SIG-M5 treated with dmso at 0.1 percent for 504 hours (cell line): ENCODE data around the gene ST8SIA4.
A peak's percentile ranks its signal among the peaks of the same experiment; 100 is the strongest.

Experiments used
- DNase-seq: peaks from one replicate; lab custom pipeline; 2025; ENCODE audit not compliant: unreplicated experiment; lab: John Stamatoyannopoulos, UW

The ST8SIA4 gene

GRCh38 chr5:100903039-100903887, at the start of gene ST8SIA4:
ST8SIA4 (minus strand) TSS chr5:100903282; CDS start chr5:100902955, 327 bp downstream.
- DNase-seq, result peak; percentile 95

- DNase-seq, result peak; percentile 72
These were observed 47.9 kb upstream of the ST8SIA4 start for GRCh38 chr5:100950985-100951384.

- DNase-seq, result no peak
These were observed 10.2 kb upstream of the ST8SIA4 start for GRCh38 chr5:100913298-100913697.

- DNase-seq, result no peak
These were observed 6.0 kb upstream of the ST8SIA4 start for GRCh38 chr5:100909034-100909433.

- peak; percentile 76 for DNase-seq
These were observed 2.3 kb upstream of the ST8SIA4 start for GRCh38 chr5:100905259-100905914.

- DNase-seq, result peak; percentile 83
These were observed 1.3 kb upstream of the ST8SIA4 start for GRCh38 chr5:100904259-100904861.

GRCh38 chr5:100902440-100903038, 543 bp downstream of the ST8SIA4 start:
- peak; percentile 64 for DNase-seq

- peak; percentile 98 for DNase-seq
These were observed 1.2 kb downstream of the ST8SIA4 start for GRCh38 chr5:100901821-100902341.

- DNase-seq, result peak; percentile 97
These were observed 2.0 kb downstream of the ST8SIA4 start for GRCh38 chr5:100900796-100901781.

- DNase-seq, result peak; percentile 95
These were observed 2.8 kb downstream of the ST8SIA4 start for GRCh38 chr5:100900142-100900795.

GRCh38 chr5:100899675-100900074, 3.4 kb downstream of the ST8SIA4 start:
- peak; percentile 47 for DNase-seq

- peak; percentile 63 for DNase-seq
These were observed 4.4 kb downstream of the ST8SIA4 start for GRCh38 chr5:100898504-100899346.

- no peak for DNase-seq
These were observed 7.0 kb downstream of the ST8SIA4 start for GRCh38 chr5:100896054-100896453.

- peak; percentile 62 for DNase-seq
These were observed 12.5 kb downstream of the ST8SIA4 start for GRCh38 chr5:100890461-100891008.

GRCh38 chr5:100889896-100890295, 13.2 kb downstream of the ST8SIA4 start:
- DNase-seq, result no peak

- no peak for DNase-seq
These were observed 13.8 kb downstream of the ST8SIA4 start for GRCh38 chr5:100889165-100889743.

- peak; percentile 10 for DNase-seq
These were observed 25.8 kb downstream of the ST8SIA4 start for GRCh38 chr5:100877274-100877673.
